NCI-H748 (cell line): ENCODE data around the gene TTI1.
A peak's percentile ranks its signal among the peaks of the same experiment; 100 is the strongest.

Experiments used
- DNase-seq: peaks from one replicate; lab custom pipeline; 2025; ENCODE audit not compliant: unreplicated experiment; lab: John Stamatoyannopoulos, UW

The TTI1 gene

DNA sequence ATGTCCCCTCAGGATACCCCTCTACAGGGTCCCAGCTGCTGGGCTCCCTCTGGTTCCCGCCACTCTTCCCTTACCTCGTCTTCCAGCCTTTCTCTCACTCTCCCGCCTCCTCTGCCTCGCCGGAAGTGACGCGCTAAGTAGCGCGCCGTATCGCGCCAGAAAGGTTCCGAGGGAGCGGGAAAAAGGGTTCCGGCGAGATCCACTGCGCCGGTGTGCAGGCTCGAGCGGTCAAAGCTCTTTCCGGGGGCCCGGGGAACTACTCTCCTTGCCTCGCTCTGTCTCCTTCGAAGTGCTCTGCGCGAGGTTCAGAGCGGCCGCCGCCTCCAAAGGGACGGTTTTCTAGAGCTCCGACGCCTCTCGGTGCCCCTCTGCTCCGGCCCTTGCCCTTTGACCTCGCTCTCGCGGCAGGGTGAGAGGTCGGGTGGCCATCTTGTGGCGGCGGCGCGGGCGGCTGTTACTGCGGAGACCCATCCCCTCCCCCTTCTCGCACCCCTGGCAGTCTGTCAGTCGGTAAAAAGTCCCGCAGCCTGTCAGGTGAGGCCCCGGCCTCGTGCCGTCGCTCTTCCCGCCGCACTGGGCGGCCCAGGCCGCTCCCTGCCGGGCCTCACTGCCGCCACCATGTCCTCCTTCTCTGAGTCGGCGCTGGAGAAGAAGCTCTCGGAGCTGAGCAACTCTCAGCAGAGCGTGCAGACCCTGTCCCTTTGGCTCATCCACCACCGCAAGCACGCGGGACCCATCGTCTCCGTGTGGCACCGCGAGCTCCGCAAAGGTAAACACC is at the start of gene TTI1, which contains the start of gene RPRD1B:
TTI1 (minus strand) TSS at position 127 of the 778 bp plus-strand sequence. CDS start 19,640 bp downstream, outside the sequence.
RPRD1B (plus strand) TSS at position 417 of the 778 bp plus-strand sequence; CDS start at position 619, 202 bp downstream.
- DNase-seq: peak; percentile 95

GRCh38 chr20:38082894-38083293 is 49.6 kb upstream of the TTI1 start:
- no peak for DNase-seq

GRCh38 chr20:38081575-38081974 is 48.3 kb upstream of the TTI1 start:
- no peak for DNase-seq

- DNase-seq: no peak
These were observed 46.1 kb upstream of the TTI1 start for GRCh38 chr20:38079353-38079752.

DNA sequence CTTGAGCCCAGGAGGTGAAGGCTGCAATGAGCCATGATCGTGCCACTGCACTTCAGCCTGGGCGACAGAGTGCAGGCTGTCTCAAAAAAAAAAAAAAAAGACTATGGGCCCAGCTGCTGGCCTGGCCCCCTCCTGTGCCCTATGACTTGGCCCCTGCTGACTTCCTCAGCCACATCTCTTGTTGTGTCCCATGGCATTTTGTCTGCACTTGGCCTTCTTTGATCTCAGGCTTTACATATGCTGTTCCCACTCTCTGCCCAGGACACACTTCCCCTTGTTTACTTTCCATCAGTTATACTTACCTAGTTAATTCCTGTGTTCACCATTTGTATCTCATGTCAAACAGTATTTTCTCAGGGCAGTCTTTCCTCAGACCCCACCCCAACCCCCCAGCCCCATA is 44.8 kb upstream of the TTI1 start:
- DNase-seq: no peak

DNA sequence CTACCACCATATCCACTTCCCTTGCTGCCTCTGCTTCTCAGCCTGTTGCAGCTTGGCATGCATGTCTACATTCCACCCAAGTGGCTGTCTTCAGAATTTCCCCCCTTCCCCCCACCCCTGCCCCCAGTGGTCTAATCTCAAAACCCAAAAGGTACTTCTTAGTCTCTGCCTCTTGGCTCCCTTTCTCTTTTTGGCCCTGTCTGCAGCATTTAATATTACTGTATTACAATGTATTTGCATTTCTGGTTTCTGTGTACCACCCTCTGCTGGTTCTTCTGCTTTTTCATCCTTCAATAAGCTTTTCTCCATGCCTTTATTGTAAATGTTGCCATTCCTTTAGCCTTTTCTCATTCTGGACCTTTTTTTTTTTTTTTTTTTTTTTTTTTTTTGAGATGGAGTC is 43.3 kb upstream of the TTI1 start:
- no peak for DNase-seq

GRCh38 chr20:38075161-38075998 is 42.1 kb upstream of the TTI1 start:
- no peak for DNase-seq

DNA sequence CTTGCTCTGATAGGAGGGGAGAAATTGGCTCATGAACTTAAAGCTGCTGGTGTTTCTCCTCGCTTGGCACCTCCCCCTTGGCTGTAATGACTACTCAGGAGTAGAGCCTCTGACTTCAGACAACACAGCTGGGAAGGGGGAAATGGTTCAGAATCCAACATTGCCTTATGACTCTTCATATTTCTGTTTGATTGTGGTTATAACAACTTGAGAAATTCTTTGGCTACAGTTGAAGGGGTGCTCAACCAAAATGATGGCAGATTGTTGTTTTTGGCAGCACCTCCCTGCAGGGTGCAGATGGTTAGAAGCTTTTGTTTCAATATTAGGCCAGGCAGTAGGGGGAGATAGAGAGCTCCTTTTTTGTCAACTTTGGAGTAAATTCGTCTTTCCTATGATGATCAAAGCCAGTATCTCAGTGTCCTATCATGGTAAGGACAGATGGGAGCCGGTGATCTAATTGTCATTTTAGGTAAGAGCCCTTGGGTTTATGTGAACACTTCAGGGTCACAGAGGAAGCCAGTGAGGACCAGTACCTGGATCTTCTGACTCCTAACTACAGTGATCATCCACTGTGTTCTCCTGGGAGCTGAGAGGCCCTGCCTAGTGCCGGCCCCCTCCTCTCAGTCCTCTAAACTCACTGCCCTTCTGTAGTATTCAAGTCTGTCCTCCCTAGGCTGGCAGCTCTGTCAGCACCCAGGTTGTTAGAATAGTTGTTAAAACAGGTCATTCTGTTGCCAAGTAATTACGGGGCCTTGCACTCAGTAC is 40.2 kb upstream of the TTI1 start:
- peak; percentile 17 for DNase-seq

- no peak for DNase-seq
These were observed 39.6 kb upstream of the TTI1 start for GRCh38 chr20:38072898-38073297.

DNA sequence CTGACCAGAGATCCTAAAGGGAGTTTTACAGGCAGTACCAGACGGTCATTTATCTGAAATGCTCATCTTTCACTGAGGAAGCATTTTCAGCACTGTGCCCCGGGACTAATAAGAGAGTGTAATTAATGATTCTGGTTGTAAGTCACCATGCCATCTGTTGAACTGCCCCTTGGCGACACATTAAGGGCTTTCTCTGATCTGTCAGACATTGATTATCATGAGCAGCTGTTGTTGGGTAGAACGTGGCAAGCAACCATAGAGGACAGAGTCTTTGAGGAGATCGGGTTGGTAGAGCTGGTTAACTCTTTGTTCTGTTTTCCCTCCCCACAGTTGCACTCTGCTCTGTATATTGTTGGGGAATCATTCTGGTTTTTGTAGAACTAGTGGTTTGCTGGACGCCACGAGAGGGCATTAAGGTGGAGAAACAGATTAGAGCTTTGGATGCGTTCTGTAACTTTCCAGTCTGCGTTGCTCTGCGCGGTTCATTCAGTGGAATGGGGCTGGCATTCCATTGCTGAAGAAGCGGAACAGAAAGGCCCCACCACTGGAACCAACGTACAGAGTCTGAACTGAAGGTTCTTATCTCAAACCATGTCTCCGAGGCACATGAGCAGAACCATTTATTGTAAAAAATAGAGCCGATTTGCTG is 34.6 kb upstream of the TTI1 start:
- no peak for DNase-seq

DNA sequence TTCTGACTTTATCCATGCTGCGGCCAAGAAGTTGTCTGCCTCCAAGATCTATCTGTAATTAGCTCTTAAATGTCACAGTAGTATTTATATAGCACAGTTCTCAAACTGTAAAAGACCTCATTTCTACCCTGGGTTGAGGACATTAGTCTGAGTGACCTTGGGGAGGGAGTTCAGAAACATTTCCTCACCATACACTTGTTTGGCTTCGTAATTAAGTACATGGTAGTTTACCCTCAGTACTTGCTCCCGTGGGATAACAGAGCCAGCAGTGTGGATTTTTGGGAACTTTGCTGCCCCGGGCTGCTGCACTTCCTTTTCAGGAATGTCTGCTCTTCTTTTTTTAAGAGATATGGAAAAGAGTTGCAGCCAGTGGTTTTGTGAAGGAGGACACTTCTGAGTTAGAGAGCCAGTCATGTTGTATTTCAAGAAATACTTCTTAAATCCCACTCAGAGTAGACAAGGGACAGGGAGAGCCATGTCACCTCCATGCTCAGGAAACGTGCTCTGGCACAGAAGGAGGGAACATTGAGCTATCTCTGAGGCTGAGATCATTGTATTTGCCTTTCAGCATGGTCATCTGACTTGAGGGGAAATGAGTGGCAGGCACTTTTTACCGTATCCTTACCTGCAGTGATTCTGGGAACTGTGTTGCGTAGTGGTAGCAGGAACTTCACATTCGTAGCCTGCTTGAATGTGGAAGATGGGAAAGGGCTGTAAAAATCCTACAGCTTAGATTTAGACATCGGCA is 33.9 kb upstream of the TTI1 start:
- no peak for DNase-seq

DNA sequence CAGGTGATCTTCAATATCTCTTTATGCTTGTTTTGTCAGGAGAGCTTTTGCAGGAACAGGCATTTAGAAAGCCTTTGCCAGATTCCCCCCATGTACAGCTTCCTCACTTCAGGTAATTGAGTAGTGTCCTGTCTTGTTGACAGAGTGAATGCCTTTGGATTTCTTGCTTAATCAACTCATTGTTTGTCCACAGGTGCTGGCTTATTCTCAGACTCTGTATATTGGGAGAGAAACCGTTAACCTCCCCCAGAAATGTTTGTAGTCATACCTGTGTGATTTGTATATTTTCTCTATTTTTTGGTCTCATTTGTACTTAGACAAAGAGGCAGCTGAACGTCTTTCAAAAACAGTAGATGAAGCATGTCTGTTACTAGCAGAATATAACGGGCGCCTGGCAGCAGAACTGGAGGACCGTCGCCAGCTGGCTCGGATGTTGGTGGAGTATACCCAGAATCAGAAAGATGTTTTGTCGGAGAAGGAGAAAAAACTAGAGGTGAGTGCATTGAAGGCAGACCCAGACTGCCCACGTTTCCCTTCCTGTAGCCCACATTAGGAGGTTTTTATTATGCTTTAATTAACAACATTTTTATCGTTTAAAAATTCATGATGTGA is 32.6 kb upstream of the TTI1 start:
- DNase-seq: no peak

GRCh38 chr20:38063911-38064530 is 30.8 kb upstream of the TTI1 start:
- no peak for DNase-seq

DNA sequence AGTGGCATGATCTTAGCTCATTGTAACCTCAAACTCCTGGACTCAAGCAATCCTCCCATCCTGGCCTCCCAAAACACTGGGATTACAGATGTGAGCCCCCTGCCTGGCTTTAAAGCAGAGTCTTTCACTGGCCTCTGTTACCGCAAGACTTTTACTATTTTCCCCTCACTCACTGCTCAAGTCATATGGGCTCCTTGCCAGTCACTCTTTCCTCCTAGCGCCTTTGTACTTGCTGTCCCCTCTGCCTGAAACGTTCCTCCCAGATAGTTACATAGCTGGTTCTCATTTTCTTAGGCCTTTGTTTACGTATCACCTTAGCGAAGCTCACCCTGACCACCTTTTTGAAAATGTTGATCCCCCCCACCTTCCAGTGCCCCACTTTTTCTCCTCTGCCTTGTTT is 29.6 kb upstream of the TTI1 start:
- DNase-seq: no peak

DNA sequence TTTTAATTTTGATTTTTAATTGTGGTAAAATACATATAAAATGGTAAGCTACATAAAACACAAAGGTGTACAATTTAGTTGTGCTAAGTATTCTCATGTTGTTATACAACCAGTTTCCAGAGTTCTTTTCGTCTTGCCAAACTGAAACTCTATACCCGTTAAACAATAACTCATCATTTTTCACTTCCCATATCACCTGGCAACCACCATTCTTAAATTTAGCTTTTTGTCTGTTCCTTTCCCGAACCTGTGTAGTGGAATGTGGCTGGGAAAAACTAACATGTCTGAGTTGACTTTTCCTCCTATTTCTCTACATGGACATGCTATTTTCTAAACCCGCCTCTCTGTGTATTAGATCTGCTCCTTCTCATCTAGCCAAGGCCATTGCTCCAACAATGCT is 27.9 kb upstream of the TTI1 start:
- DNase-seq: no peak

DNA sequence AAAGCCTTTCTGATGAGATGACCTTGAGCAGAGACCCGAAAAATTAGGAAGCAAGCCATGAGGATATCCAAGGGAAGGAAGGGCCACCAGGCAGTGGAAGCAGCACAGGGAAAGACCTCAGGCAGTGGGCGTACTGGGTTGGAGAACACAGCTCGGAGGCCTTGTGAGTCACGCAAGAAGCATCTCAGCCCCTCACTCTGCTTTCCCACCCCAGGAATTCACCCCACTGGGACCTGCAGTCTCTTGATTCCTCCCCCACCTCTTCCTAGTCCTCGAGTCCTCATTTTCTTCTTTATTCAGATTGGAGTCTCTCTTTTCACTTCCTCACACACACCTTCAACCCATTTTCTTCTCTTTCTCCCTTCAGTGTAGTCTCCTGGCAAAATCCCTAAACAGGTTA is 27.3 kb upstream of the TTI1 start:
- DNase-seq: no peak

- DNase-seq: no peak
These were observed 26.6 kb upstream of the TTI1 start for GRCh38 chr20:38059832-38060231.

GRCh38 chr20:38057351-38057972 is 24.2 kb upstream of the TTI1 start:
- DNase-seq: peak; percentile 75

DNA sequence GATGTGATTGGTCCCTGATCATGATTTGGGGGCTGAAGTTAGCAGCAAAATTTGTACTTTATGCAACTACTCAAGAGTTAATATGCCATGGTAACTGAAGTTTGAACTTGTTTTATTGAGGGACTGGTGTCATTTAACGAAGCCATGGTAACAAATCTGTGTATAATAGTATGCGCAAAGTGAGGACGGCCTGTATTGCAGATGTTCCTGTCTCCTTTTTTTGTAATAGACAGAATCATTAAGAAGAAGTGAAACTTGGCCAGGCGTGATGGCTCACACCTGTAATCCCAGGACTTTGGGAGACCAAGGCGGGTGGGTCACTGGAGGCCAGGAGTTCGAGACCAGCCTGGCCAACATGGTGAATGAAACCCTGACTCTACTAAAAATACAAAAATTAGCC is 22.6 kb upstream of the TTI1 start:
- DNase-seq: no peak
